Tibial nerve (tissue), 4 donors: ENCODE results near the gene SCGB3A2.

Experiments
- CTCF ChIP-seq, 5 experiments: fragments of 200-600 bp in 3 of 5; fragments of 450-650 bp in 2 of 5; sonication (generic) in 3 of 5; IDR thresholded peaks; one replicate each; pipeline ENCODE4 v1.5.1; 2016 to 2019; ENCODE audit warnings: antibody characterized with exemption in 5 of 5, mild to moderate bottlenecking in 3 of 5, moderate library complexity in 2 of 5
- EP300 ChIP-seq, 2 donors: sonication (generic); formaldehyde crosslinking; IDR thresholded peaks; one replicate each; pipeline ENCODE4 v1.6.1; 2017; ENCODE audit warnings: antibody characterized with exemption in 2 of 2, mild to moderate bottlenecking in 1 of 2
- POLR2A ChIP-seq, 2 donors: fragments of 450-650 bp; IDR thresholded peaks; one replicate each; pipeline ENCODE4 v1.6.1; 2017; ENCODE audit warnings: antibody characterized with exemption in 2 of 2, mild to moderate bottlenecking in 2 of 2, moderate library complexity in 2 of 2

DNA sequence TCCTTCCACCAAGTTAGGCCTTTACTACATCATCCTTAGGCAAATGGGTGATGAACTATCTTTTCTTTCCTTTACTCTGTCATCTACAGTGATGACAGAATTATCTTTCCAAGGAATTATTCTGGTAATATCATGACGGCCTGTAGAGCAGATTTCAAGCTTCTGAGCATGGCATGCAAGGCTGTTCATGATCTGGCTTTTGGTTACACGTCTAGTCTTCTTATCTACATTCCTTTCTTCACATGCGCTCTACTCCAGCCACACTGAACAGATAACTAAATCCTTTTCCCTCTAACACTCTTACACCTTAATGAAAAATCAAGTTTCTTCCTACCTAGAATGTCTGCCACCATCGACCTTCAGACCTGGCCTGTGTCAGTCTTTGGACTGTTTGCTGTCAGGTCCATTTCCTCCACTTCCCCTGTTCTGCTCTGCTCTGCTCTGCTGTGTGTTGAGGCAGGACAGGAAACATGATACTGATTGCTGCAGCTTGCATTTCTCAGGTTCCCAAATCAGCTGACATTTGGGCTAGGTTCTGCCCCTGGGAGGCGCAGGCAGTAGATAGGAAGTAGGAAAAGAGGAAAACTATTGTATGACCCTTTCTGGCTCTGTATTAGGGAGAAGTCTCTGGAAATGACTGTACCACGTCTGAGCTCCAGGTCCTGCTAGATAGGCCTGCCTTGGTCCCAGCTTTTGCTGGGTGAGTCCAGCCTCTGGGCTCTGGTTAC is 4.2 kb downstream of the SCGB3A2 start:
- TF ChIP-seq CTCF (IDR thresholded peaks at IDR 0.05), result no peak
- no peak for TF ChIP-seq POLR2A (IDR thresholded peaks at IDR 0.05)
- TF ChIP-seq EP300 (IDR thresholded peaks at IDR 0.05), result no peak
